Activated CD4-positive, alpha-beta T cell treated with anti-CD3 and anti-CD28 coated beads, Interleukin-2, amount 50 U/mL, for 24 hours (primary cell): ENCODE results near the gene WRAP73.
"Not testable (repeated sequence)": the region's sequence is repeated elsewhere in the genome, so short reads cannot be mapped to it uniquely, and the experiment has no call there.

ENCODE experiments used
- DNase-seq, 2 donors: peaks; one replicate each; pipeline ENCODE4 v3.0.0-alpha.2; 2020; ENCODE audit warnings: low read depth in 1 of 2, low spot score in 1 of 2

The WRAP73 gene

DNA sequence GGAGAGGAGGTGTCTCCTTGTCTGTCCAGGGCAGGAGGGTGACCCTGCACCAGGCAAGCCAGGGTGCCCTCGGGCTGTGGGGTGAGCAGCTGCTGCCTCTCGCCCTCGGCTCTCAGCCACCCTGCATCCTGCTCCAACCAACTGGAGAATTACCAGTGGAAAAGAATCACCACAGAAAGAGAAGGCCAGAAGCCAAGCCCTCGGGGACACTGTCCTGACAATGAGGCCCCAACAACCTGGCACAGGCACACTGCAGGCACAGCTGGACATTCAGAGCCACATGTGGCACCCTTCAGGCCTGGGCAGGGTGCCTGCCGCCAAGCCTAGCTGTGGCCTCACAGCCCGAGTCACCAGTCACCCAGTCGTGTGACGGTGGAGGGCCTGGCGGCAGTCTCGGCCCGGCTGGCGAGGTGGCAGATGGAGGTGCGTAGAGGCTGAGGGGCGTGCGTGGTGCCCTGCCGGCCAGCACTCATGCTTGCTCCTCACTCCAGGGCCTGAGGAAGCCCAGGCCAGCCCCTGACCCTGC, 50.6 kb downstream of the WRAP73 start:
- DNase-seq, result no peak

DNA sequence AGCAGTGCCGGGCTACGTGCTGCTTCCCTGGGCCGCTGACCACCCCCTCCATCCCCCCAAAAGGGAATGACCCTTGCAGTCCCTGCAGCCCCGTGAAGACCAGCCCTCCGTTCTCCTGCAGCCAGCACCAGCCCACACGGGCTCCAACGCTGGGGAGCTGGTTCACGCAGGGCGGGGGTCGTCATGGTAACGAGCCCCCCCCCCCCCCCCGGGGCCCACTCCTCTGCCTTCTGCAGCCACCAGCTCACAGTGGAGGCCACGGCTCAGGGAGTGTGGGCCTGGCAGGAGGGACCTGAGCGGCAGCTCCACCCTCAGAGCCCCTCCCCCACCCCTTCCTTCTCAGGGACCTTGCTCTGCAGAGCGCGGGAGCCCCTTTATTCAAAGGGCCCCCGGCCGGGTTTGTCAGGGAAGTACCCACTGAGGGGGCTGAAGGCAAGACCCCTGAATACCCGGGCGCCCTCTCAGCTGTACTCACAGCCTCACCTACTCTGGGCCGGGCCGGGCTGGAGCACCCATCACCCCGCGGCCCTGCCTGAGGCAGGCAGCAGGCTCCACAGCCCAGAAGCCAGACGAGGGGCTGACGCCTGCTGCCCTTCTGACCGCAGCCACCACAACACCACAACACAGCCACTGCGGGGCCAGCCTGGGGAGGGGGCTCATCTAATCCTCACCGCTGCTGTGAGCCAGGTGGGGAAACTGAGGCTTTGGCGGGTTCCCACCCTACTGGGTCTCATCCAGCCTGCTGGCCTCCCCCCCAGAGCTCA, 51.2 kb downstream of the WRAP73 start:
- DNase-seq, result no peak

GRCh38 chr1:3598051-3598491, 51.8 kb downstream of the WRAP73 start:
- no peak for DNase-seq

- no peak for DNase-seq
Measured at GRCh38 chr1:3597599-3597964, 52.3 kb downstream of the WRAP73 start.

DNA sequence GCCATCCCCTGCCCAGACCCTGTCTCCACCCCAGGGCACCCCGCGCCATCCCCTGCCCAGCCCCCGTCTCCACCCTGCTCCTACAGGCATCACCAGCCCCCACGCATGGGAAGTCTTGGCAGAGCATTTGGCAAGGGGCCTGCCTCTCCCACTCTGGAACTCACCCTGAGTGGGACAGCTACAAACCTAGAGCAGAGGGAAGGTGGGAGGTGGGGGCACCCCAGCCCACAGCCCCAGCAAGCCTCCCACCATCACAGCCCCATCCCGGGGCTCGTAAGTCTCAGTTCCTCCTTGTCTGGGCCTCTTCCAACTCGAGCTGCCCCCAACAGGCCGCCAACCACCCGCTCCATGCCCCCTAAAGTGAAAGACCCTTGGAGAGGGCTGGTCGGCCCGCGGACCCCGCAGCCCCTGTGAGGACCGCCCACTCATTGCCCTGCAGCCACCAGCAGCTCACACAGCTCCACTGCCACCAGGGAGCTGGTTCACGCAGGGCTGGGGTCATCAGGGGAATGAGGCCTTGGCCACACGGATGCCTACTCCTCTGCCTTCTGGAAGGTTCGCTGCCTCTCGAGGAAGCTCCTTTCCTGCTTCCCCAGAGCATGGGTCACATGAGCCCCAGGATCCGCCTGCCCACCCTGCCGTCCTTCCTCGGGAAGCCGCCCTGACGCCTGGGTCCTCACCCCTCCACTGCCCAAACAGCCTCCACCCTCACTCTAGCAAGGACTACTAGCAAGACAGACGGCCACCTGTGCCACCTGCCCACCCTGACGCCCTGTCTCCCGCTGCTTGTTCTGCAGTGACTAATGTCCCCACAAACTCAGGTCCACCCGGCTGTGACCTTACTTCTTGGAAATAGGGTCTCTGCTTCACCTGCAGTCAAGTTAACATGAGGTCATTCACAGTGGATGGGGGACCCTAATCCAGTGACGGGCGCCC, 53.0 kb downstream of the WRAP73 start:
- DNase-seq, result no peak

- DNase-seq, result no peak
Measured at GRCh38 chr1:3595949-3596348, 54.0 kb downstream of the WRAP73 start.

- DNase-seq, result no peak
Measured at GRCh38 chr1:3594706-3595377, 55.1 kb downstream of the WRAP73 start.

GRCh38 chr1:3593745-3594144, 56.2 kb downstream of the WRAP73 start:
- DNase-seq, result no peak

DNA sequence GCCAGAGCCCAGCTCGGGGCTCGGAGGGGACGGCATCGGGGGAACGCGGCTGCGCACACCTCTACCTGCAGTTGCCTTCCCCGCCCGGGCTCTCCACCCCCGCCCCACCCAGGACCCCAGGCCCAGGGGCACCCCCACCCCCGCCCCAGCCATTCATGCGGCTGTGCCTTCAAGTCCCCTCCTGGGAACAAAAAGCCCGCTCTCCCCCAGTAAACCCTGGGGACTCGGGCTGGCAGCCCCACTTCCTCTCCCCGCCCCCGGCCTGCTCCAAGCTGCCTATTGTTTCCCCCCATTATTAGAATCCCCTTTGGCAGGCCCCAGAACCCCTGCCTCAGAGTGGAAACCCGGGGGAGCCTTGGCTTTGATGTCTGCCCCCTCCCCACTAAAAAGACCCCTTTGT, 56.6 kb downstream of the WRAP73 start:
- no peak for DNase-seq

- DNase-seq, result no peak
Measured at GRCh38 chr1:3590951-3591865, 58.7 kb downstream of the WRAP73 start.

DNA sequence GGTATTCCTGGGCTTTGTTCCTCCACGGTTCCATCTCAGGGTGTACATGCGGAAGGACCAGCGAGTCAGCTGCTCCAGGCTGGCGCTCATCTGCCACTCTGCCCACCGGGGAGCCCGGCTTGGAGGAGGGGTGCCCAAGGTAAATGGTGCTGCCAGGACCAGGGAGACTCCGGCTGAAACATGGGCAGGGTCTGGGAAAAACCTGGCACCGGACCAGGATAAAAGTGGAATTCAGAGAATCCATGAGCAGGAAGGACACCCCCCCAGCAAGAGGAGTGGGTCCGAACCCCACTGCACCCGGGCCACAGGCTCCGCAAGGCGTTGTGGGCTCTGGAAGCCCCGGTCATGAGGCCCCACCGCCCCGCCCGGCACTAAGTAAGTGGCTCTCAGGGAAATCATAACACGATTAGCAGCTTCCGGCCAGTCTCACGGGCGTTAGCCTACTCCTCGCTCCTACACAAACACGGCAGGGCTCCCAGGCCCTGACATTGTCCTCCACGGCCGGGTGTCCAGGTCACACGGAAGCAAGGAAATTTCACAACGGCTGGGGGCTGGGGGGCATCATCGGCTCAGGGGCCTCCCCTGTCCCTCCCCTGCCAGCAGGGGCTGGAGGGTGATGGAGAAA, 59.7 kb downstream of the WRAP73 start:
- DNase-seq, result no peak

GRCh38 chr1:3588395-3588794, 61.5 kb downstream of the WRAP73 start:
- DNase-seq, result no peak

GRCh38 chr1:3586986-3587759, 62.7 kb downstream of the WRAP73 start:
- DNase-seq, result no peak

GRCh38 chr1:3585940-3586568, 63.8 kb downstream of the WRAP73 start:
- DNase-seq, result no peak

DNA sequence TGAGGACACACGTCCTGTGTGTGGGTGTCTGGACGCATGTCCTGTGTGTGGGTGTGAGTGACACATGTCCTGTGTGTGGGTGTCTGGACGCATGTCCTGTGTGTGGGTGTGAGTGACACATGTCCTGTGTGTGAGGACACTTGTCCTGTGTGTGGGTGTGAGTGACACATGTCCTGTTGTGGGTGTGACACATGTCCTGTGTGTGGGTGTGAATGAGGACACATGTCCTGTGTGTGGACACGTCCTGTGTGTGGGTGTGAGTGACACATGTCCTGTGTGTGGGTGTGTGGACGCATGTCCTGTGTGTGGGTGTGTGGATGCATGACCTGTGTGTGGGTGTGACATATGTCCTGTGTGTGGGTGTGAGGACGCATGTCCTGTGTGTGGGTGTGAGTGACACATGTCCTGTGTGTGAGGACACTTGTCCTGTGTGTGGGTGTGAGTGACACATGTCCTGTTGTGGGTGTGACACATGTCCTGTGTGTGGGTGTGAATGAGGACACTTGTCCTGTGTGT, 64.5 kb downstream of the WRAP73 start:
- not testable (repeated sequence) for DNase-seq

- no peak for DNase-seq
Measured at GRCh38 chr1:3584915-3585314, 65.0 kb downstream of the WRAP73 start.

GRCh38 chr1:3583751-3584150, 66.2 kb downstream of the WRAP73 start:
- not testable (repeated sequence) for DNase-seq

DNA sequence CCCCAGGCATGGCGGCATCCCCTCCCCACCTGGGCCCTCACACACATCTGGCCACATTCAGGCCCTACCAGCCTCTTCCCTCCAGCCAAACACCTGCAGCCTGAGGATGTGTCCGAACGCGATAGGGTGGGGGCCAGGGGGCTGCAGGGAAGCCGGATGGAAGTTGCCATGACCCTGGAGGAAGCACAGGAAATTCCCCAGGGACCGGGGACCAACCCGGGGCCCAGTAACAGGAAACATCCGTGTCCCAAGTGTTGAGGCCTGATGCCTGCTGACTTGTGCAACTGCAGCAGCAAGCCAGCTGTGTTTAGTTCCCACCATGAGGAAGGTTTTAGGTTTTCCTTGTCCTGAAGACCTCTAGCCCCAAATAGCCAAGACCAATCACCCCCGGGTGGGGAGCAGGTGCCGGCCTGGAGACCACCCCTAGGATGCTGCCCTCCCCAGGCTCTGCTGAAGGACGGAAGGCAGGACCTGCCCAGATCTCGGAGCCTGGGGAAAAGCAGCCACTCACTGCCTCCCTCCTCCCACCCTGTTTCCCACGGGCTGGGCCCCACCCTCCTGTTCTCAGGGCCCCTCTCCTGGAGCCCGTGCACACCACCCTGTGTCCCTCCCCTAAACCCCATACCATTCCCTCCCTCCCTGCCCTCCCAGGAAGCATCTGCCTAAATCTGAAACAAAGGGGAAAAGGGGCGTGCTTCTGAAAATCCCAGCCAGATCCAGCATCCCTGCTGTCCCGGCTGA, 68.4 kb downstream of the WRAP73 start:
- no peak for DNase-seq
